ENCODE results near the gene B4GALNT4. TPM values are rescaled to one million over a fixed set of nuclear protein-coding genes. Genes with fewer than 3 reads are reported as not detected.

Gene B4GALNT4
- total RNA-seq, 2 donors from 2014 or later, result 2.1 TPM; not detected in 1

GRCh38 chr11:373716-374551 lies 4.6 kb downstream of the B4GALNT4 start:
- no peaks in the 10 kb centered on the region for H3K4me1 ChIP-seq
- no peaks in the 10 kb centered on the region for H3K9me3 ChIP-seq
- H3K27me3 ChIP-seq, result no peaks in the 10 kb centered on the region
- H3K4me3 ChIP-seq, result no peak overlapping the region
- no peaks in the 10 kb centered on the region for H3K36me3 ChIP-seq (replicated peaks in 1 of 2; ENCODE audit: insufficient read depth in 1 of 2, low read depth in 2 of 2)
- 79 to 83% methylated on average over 10 to 22 of the region's 23 CpGs for WGBS, 2 donors
- ATAC-seq (no peak), DNase-seq (no peak)
- intact Hi-C loops (cut with DNase I), result no loop called here
- TF ChIP-seq, protein P1, sequence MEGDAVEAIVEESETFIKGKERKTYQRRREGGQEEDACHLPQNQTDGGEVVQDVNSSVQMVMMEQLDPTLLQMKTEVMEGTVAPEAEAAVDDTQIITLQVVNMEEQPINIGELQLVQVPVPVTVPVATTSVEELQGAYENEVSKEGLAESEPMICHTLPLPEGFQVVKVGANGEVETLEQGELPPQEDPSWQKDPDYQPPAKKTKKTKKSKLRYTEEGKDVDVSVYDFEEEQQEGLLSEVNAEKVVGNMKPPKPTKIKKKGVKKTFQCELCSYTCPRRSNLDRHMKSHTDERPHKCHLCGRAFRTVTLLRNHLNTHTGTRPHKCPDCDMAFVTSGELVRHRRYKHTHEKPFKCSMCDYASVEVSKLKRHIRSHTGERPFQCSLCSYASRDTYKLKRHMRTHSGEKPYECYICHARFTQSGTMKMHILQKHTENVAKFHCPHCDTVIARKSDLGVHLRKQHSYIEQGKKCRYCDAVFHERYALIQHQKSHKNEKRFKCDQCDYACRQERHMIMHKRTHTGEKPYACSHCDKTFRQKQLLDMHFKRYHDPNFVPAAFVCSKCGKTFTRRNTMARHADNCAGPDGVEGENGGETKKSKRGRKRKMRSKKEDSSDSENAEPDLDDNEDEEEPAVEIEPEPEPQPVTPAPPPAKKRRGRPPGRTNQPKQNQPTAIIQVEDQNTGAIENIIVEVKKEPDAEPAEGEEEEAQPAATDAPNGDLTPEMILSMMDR (IDR thresholded peaks at IDR 0.05), result no peak
- TF ChIP-seq POLR2A (IDR thresholded peaks at IDR 0.05), result no peak
- H3K27ac ChIP-seq, result no peak overlapping the region

DNA sequence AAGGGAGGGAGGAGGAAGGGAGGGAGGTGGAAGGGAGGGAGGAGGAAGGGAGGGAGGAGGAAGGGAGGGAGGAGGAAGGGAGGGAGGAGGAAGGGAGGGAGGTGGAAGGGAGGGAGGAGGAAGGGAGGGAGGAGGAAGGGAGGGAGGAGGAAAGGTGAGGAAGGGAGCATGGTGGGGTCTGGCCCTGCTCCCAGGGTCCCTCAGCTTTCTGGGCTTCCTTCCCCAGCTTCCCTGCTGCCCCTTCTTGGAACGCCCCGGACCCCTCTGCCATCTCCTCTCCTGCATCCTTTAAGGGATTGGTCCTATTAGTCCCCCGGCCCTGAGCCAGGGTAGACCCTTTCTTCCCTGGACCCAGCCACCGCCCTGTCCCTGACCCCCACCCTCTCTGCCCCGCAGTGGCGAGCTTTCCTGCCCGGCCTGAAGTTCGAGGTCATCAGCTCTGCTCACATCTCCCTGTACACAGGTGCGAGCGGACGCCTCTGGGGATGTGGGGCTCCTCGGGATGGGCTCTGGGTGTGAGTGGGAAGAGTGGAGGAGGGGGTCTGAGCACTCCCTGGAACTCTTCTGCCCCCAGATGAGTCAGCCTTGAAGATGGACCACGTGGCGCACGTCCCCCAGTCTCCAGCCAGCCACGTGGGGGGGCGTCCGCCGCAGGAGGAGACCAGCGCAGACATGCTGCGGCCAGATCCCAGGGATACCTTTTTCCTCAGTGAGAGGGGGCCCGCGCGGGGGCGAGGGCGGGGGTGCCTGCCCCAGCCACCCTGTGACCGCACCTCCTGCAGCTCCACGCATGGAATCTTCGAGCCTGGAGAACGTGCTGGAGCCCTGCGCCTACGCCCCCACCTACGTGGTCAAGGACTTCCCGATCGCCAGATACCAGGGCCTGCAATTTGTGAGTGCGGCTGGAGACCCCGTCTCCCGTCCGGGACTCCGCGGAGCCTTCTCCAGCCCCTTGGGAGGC lies 6.0 kb downstream of the B4GALNT4 start:
- DNase-seq (no peak), ATAC-seq (no peak)
- intact Hi-C loops (cut with DNase I), result no loop called here
- WGBS, 2 donors, result 63 to 78% methylated on average over 17 to 38 of the region's 41 CpGs
- no peaks in the 10 kb centered on the region for H3K9me3 ChIP-seq
- no peaks in the 10 kb centered on the region for H3K4me1 ChIP-seq
- no peak overlapping the region for H3K27ac ChIP-seq
- no peak overlapping the region for H3K4me3 ChIP-seq
- no peaks in the 10 kb centered on the region for H3K36me3 ChIP-seq (replicated peaks in 1 of 2; ENCODE audit: insufficient read depth in 1 of 2, low read depth in 2 of 2)
- TF ChIP-seq, protein P1 (IDR thresholded peaks at IDR 0.05), result no peak
- no peak for TF ChIP-seq POLR2A (IDR thresholded peaks at IDR 0.05)
- H3K27me3 ChIP-seq, result no peaks in the 10 kb centered on the region

DNA sequence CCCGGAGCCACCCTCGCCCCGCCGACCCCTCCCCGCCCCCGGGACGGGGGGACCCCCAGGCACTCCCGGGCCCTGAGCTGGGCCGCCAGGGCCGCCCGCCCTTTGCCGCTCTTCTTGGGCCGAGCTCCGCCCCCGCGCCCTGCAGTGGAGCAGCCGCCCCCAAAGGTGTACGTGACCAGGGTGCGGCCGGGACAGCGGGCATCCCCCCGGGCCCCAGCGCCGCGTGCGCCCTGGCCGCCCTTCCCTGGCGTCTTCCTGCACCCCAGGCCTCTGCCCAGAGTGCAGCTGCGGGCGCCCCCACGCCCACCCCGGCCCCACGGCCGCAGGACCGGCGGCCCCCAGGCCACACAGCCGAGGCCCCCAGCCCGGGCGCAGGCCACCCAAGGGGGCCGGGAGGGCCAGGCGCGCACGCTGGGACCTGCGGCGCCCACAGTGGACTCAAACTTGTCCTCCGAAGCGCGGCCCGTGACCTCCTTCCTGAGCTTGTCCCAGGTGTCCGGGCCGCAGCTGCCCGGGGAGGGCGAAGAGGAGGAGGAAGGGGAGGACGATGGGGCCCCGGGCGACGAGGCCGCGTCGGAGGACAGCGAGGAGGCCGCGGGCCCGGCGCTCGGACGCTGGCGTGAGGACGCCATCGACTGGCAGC lies 7.4 kb downstream of the B4GALNT4 start:
- 83 to 98% methylated on average over 7 to 11 of the region's 70 CpGs for WGBS, 2 donors
- no peaks in the 10 kb centered on the region for H3K9me3 ChIP-seq
- no peaks in the 10 kb centered on the region for H3K4me1 ChIP-seq
- no peaks in the 10 kb centered on the region for H3K36me3 ChIP-seq (replicated peaks in 1 of 2; ENCODE audit: insufficient read depth in 1 of 2, low read depth in 2 of 2)
- H3K27ac ChIP-seq, result no peak overlapping the region
- no peak overlapping the region for H3K4me3 ChIP-seq
- no peak for TF ChIP-seq POLR2A (IDR thresholded peaks at IDR 0.05)
- TF ChIP-seq, protein P1 (IDR thresholded peaks at IDR 0.05), result no peak
- ATAC-seq (no peak), DNase-seq (no peak)
- no peaks in the 10 kb centered on the region for H3K27me3 ChIP-seq
- intact Hi-C loops (cut with DNase I), result no loop called here

DNA sequence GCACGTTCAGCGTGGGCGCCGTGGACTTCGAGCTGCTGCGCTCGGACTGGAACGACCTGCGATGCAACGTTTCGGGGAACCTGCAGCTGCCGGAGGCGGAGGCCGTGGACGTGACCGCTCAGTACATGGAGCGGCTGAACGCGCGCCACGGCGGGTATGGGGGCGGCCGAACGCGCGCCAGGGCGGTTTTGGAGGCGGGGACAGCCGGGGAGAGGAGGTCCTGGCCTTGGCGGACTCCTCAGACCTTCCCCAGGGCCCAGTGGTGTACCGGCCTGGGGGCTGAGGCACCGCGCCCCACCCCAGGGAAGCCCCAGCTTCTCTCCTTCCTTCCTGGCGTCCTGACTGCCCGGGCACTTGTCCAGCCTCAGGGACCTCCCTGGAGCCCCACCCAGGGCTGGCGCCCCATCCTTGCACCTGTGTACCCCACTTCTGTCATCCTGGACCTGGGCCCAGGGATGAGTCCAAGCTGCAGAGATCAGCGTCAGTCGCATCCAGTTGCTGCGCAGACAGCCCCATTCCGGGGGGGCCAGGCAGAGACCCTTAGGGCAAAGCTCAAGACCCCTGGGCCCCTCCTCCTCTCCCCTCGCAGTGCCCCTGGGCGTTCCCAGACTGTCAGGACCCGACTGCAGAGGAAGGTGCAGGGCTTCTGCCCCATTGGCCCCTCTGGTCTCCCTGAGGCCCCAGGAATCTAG lies 8.0 kb downstream of the B4GALNT4 start:
- H3K36me3 ChIP-seq (replicated peaks in 1 of 2; ENCODE audit: insufficient read depth in 1 of 2, low read depth in 2 of 2), result no peaks in the 10 kb centered on the region
- 73 to 83% methylated on average over 3 to 39 of the region's 44 CpGs for WGBS, 2 donors
- H3K4me3 ChIP-seq, result no peak overlapping the region
- no peaks in the 10 kb centered on the region for H3K4me1 ChIP-seq
- intact Hi-C loops (cut with DNase I), result no loop called here
- no peaks in the 10 kb centered on the region for H3K9me3 ChIP-seq
- ATAC-seq, result no peak
- H3K27ac ChIP-seq, result no peak overlapping the region
- DNase-seq, result no peak
- no peak for TF ChIP-seq POLR2A (IDR thresholded peaks at IDR 0.05)
- TF ChIP-seq, protein P1 (IDR thresholded peaks at IDR 0.05), result no peak
- no peaks in the 10 kb centered on the region for H3K27me3 ChIP-seq
